K562 (cell line): ENCODE data around the gene GOLGA6L9. TPM values are rescaled to one million over a fixed set of nuclear protein-coding genes. Genes with fewer than 3 reads are reported as not detected.
"Not testable (repeated sequence)": the region's sequence is repeated elsewhere in the genome, so short reads cannot be mapped to it uniquely, and the experiment has no call there.

ENCODE experiments used
- ATAC-seq: fragments of 200-7000 bp; cut with Tn5 transposase; 3 replicates; pipeline ENCODE4 v1.9.1; 2020; ENCODE audit warnings: moderate library complexity
- BruUV-seq: library from RNA; stranded (reverse); fragments of 400-500 nt; replicated peaks from 2 replicates; lab custom pipeline; 2021; lab: Mats Ljungman, UMichigan
- CTCF ChIA-PET: fragments of 300-600 bp; formaldehyde crosslinking; extraction: SDS; loops from one replicate; lab custom pipeline; 2021; ENCODE audit warnings: low intra/inter-chr PET ratio; lab: Yijun Ruan, JAX
- POLR2A ChIA-PET: fragments of 300-600, 350-650 bp; sonication (Branson Sonifier 250); formaldehyde crosslinking; extraction: SDS; loops from one replicate; lab custom pipeline; 2021; ENCODE audit warnings: antibody characterized with exemption, inconsistent platforms; lab: Yijun Ruan, JAX
- DNase-seq, 4 experiments: peaks; one replicate each; pipeline versions ENCODE4 v3.0.0 to v3.0.0-alpha.2; 2011 to 2018; ENCODE audit warnings: low spot score in 3 of 4, mixed read lengths in 3 of 4; ENCODE audit errors: extremely low read depth in 1 of 4
- FAIRE-seq: peaks from 2 replicates; lab custom pipeline; 2011; peaks lifted over from hg19 to GRCh38; lab: Jason Lieb, UNC
- H2AFZ ChIP-seq: 2 replicates; pipeline ENCODE4 v1.6.0; 2011; ENCODE audit warnings: low read depth, low read length, control low read depth, inconsistent platforms
- H3K27ac ChIP-seq: fragments of 200-600 bp; 3 replicates; pipeline ENCODE4 v1.8.0; 2011; ENCODE audit warnings: low read depth, mild to moderate bottlenecking, control low read depth, inconsistent platforms, low read length, moderate library complexity, mixed read lengths; ENCODE audit errors: extremely low read depth
- H3K27me3 ChIP-seq, 2 experiments: fragments of 300-600 bp in 1 of 2; 2 replicates in 1 of 2; 3 replicates in 1 of 2; pipeline versions ENCODE4 v1.6.0 to v1.8.0; 2011; ENCODE audit warnings: inconsistent platforms in 2 of 2, low read length in 2 of 2, mild to moderate bottlenecking in 1 of 2, mixed read lengths in 1 of 2, moderate library complexity in 1 of 2; ENCODE audit not compliant: control insufficient read depth in 2 of 2, insufficient read depth in 2 of 2
- H3K36me3 ChIP-seq: fragments of 300-600 bp; 3 replicates; pipeline ENCODE4 v1.8.0; 2011; ENCODE audit warnings: mild to moderate bottlenecking, low read length, inconsistent platforms; ENCODE audit not compliant: control insufficient read depth, insufficient read depth
- H3K4me1 ChIP-seq, 2 experiments: fragments of 200-600 bp in 1 of 2; replicated peaks in 1 of 2; 2 replicates in 1 of 2; 3 replicates in 1 of 2; pipeline versions ENCODE4 v1.5.1 to v1.8.0; 2011; ENCODE audit warnings: inconsistent platforms in 2 of 2, low read length in 2 of 2, mild to moderate bottlenecking in 1 of 2, mixed read lengths in 1 of 2, moderate library complexity in 1 of 2; ENCODE audit not compliant: control insufficient read depth in 2 of 2, insufficient read depth in 2 of 2
- H3K4me2 ChIP-seq: 2 replicates; pipeline ENCODE4 v1.6.1; 2011; ENCODE audit warnings: low read length, control low read depth, inconsistent platforms, mixed read lengths; ENCODE audit not compliant: insufficient read depth
- H3K4me3 ChIP-seq: fragments of 200-600 bp; sonication (generic), shearing (Covaris generic); 2 replicates; pipeline ENCODE4 v1.5.1; 2016; ENCODE audit warnings: control low read depth, inconsistent platforms
- H3K79me2 ChIP-seq: fragments of 200-600 bp; 3 replicates; pipeline ENCODE4 v1.8.0; 2011; ENCODE audit warnings: low read length, inconsistent platforms; ENCODE audit not compliant: control insufficient read depth, insufficient read depth
- H3K9ac ChIP-seq, 2 experiments: 2 replicates each; pipeline versions ENCODE4 v1.6.0 to v1.6.1; 2011; ENCODE audit warnings: low read depth in 2 of 2, low read length in 2 of 2, control low read depth in 1 of 2, inconsistent platforms in 1 of 2, mild to moderate bottlenecking in 1 of 2, mixed read lengths in 1 of 2; ENCODE audit not compliant: insufficient read depth in 1 of 2
- H3K9me1 ChIP-seq: one replicate; pipeline ENCODE4 v1.6.0; 2011; ENCODE audit warnings: inconsistent platforms, mild to moderate bottlenecking, low read length, moderate library complexity; ENCODE audit not compliant: control insufficient read depth, insufficient read depth
- H3K9me3 ChIP-seq: replicated peaks from 2 replicates; pipeline ENCODE4 v1.5.1; 2011; ENCODE audit warnings: low read depth, low read length, inconsistent platforms; ENCODE audit not compliant: control insufficient read depth, insufficient read depth
- H4K20me1 ChIP-seq: replicated peaks from 2 replicates; pipeline ENCODE4 v1.6.1; 2011; ENCODE audit warnings: low read length, inconsistent platforms, mixed read lengths; ENCODE audit not compliant: control insufficient read depth, insufficient read depth
- CEBPG ChIP-seq, 3 experiments: fragments of 200-800 bp in 1 of 3; sonication (Bioruptor generic) in 1 of 3; sonication (generic) in 1 of 3; formaldehyde crosslinking in 1 of 3; IDR thresholded peaks in 2 of 3; conservative IDR thresholded peaks in 1 of 3; 2 replicates each; pipeline versions ENCODE4 v1.6.1 to v1.8.0; 2016 to 2022; ENCODE audit warnings: missing compliant biosample characterization in 2 of 3, missing genetic modification characterization in 2 of 3, mild to moderate bottlenecking in 1 of 3, missing genetic modification reagents in 1 of 3
- FOXK2 ChIP-seq, 2 experiments: fragments of 450-650 bp; IDR thresholded peaks in 1 of 2; conservative IDR thresholded peaks in 1 of 2; 2 replicates each; pipeline ENCODE4 v1.6.1; 2016; ENCODE audit warnings: low read depth in 2 of 2, mild to moderate bottlenecking in 1 of 2
- NR2C2 ChIP-seq, 2 experiments: fragments of 200-800 bp in 1 of 2; sonication (Bioruptor generic) in 1 of 2; sonication (generic) in 1 of 2; formaldehyde crosslinking in 1 of 2; IDR thresholded peaks; 2 replicates each; pipeline versions ENCODE4 v1.6.1 to v1.8.0; 2016 to 2022; ENCODE audit warnings: mild to moderate bottlenecking in 1 of 2, missing compliant biosample characterization in 1 of 2, missing genetic modification characterization in 1 of 2, missing genetic modification reagents in 1 of 2
- RBM39 ChIP-seq: fragments of 200-400 bp; formaldehyde crosslinking; optimal IDR thresholded peaks from 2 replicates; pipeline ENCODE3; 2018; ENCODE audit warnings: low read depth, low read length
- ZBTB1 ChIP-seq: sonication (generic); formaldehyde crosslinking; IDR thresholded peaks from 2 replicates; pipeline ENCODE4 v1.8.1; 2023; ENCODE audit warnings: missing genetic modification reagents, low read depth, mild to moderate bottlenecking, borderline replicate concordance
- WGBS: fragments of 100-300 bp; shearing (Covaris generic); methylation state at CpG from one replicate; pipeline ENCODE4 v1.1.6; 2016; ENCODE audit warnings: low coverage, mixed read lengths; ENCODE audit not compliant: insufficient coverage; ENCODE audit errors: missing lambda C conversion rate; 5-methylcytosine and 5-hydroxymethylcytosine counted together
- in situ Hi-C: fragments of 300-500 bp; cut with MboI; formaldehyde crosslinking; loops from 4 replicates; pipeline ENCODE4 v1.15.0; 2018; ENCODE audit warnings: inconsistent platforms, mixed read lengths
- intact Hi-C: fragments of 100-400 bp; cut with micrococcal nuclease; formaldehyde crosslinking; loops from 2 replicates; pipeline ENCODE4 v1.14.2; 2022
- polyA plus RNA-seq, 8 experiments: library from polyadenylated mRNA; depleted of rRNA in 4 of 8; stranded (reverse) in 5 of 8; unstranded in 3 of 8; fragments of >200 nt; fragmentation: Nextera tagmentation in 2 of 8; fragmentation: Illumina TruSeq in 1 of 8; extraction: Ambion mirVana in 2 of 8; extraction: Trizol in 1 of 8; gene quantifications; 2 replicates each; pipeline versions ENCODE4 v1.2.1 to v1.2.3, GENCODE V29; 2011 to 2014; ENCODE audit warnings: inconsistent platforms in 1 of 8, missing spikeins in 1 of 8
- total RNA-seq, 7 experiments: library from RNA; depleted of rRNA in 6 of 7; stranded (reverse); fragments of >200 nt in 6 of 7; fragmentation: Illumina TruSeq in 2 of 7; extraction: Trizol in 2 of 7; gene quantifications; 2 replicates each; pipeline versions ENCODE4 v1.2.1 to v1.2.3, GENCODE V29; 2011 to 2021; ENCODE audit warnings: low replicate concordance in 1 of 7
- TF ChIP-seq, protein P1 (sequence below): fragments of 250-450 bp; sonication (Bioruptor Pico); IDR thresholded peaks from 2 replicates; pipeline ENCODE4 v1.8.0; 2022; ENCODE audit warnings: moderate library complexity, mild to moderate bottlenecking, inconsistent platforms
- TF ChIP-seq, protein P2 (sequence below): fragments of 250-450 bp; sonication (Bioruptor Pico); IDR thresholded peaks from 2 replicates; pipeline ENCODE4 v1.8.0; 2021; ENCODE audit warnings: borderline replicate concordance, mild to moderate bottlenecking, moderate library complexity; ENCODE audit not compliant: poor library complexity, severe bottlenecking

The GOLGA6L9 gene
- total and polyA plus RNA-seq, 9 of the 15 experiments (the other 6 are each of a cell fraction or from before 2014, with no cell fraction given), result 1.1 to 11.4 (median 5.8) TPM

DNA sequence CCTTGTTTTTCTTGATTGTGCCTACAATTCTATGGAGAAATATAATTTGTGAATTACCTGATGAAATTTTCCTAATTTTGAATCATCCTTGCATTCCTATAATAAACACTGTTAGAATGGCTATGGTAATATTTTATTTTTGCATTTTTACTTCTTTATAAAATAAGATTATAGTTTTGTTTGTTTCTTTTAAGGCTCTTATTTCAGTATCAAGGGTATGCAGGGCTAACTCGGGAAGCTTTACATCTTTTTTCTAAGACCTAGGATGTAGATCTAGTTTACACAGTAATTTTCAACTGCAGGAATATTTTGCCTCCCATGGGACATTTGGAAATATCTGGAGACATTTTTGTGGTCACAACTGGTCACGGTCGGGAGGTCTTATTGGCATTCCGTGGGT lies 33.8 kb upstream of the GOLGA6L9 start:
- intact Hi-C loops, BruUV-seq, H3K36me3 ChIP-seq: not testable (repeated sequence)

DNA sequence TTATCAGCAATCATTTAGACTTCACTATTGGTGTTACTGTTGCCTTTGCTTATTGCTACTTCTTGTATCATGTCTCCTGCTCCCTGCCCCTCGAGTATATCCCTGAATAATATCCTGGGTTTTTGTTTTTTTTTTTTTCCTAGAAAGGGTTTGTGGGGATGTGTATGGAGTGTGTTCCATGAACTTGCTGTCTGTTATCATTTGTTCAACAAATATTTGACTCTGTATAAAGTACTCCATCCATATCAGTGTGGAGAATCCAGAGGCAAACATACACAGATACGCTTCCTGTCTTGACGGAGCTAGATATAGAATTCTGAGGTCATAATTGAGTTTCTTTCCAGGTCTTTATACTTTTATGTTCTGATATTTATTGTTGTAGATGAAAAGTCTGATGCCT lies 31.8 kb upstream of the GOLGA6L9 start:
- Histone ChIP-seq H3K4me3 (no peak overlapping the region), H3K4me1 (peaks cover 0 to 5% of the 10 kb centered on the region in 2 experiments), H2AFZ (no peak overlapping the region), H3K4me2 (no peak overlapping the region), H3K9ac (no peak overlapping the region), H3K9me3 (no peaks in the 10 kb centered on the region), H3K9me1 (no peaks in the 10 kb centered on the region), H3K79me2 (peaks cover 47% of the 10 kb centered on the region), H4K20me1 (no peaks in the 10 kb centered on the region), H3K36me3 (no peaks in the 10 kb centered on the region), H3K27me3 (no peaks in the 10 kb centered on the region), H3K27ac (no peak overlapping the region)
- intact Hi-C loops (no loop called here), in situ Hi-C loops (loop anchor here (25.0 kb wide), 1 partner anchor 1939 kb away; no protein-coding TSS in a partner anchor)
- DNase-seq (no peak), ATAC-seq (peak; percentile 25), FAIRE-seq (no peak)
- TF ChIP-seq FOXK2 (conservative IDR thresholded peaks at IDR 0.05 in 1 of 2, IDR thresholded peaks at IDR 0.05 in 1 of 2; ENCODE audit: low read depth in 2 of 2), result no peak
- TF ChIP-seq RBM39, result no peak
- no peak for TF ChIP-seq NR2C2 (CRISPR knock-in tag; IDR thresholded peaks at IDR 0.05)
- peak; percentile 16; the same call in 1 of the 2 replicates for TF ChIP-seq NR2C2 (tag; IDR thresholded peaks at IDR 0.05)
- TF ChIP-seq, protein P1, sequence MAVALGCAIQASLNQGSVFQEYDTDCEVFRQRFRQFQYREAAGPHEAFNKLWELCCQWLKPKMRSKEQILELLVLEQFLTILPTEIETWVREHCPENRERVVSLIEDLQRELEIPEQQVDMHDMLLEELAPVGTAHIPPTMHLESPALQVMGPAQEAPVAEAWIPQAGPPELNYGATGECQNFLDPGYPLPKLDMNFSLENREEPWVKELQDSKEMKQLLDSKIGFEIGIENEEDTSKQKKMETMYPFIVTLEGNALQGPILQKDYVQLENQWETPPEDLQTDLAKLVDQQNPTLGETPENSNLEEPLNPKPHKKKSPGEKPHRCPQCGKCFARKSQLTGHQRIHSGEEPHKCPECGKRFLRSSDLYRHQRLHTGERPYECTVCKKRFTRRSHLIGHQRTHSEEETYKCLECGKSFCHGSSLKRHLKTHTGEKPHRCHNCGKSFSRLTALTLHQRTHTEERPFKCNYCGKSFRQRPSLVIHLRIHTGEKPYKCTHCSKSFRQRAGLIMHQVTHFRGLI (CRISPR knock-in tag), result no peak
- TF ChIP-seq ZBTB1, result no peak
- no peak for TF ChIP-seq CEBPG (CRISPR knock-in tag; IDR thresholded peaks at IDR 0.05)
- TF ChIP-seq CEBPG (tag; conservative IDR thresholded peaks at IDR 0.05 in 1 of 2, IDR thresholded peaks at IDR 0.05 in 1 of 2), result no peak
- TF ChIP-seq, protein P2, sequence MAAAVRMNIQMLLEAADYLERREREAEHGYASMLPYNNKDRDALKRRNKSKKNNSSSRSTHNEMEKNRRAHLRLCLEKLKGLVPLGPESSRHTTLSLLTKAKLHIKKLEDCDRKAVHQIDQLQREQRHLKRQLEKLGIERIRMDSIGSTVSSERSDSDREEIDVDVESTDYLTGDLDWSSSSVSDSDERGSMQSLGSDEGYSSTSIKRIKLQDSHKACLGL (CRISPR knock-in tag), result no peak
- 19% methylated on average over 3 of the region's 3 CpGs for WGBS
- CTCF ChIA-PET, result no interaction called here
- BruUV-seq, result no TSS peak
- POLR2A ChIA-PET, result no interaction called here

More for the DNA sequence above, 33.8 kb upstream of the GOLGA6L9 start:
- DNase-seq, ATAC-seq, H4K20me1 ChIP-seq, H3K9ac ChIP-seq, CTCF ChIA-PET, H2AFZ ChIP-seq, FAIRE-seq, H3K27me3 ChIP-seq, H3K4me3 ChIP-seq, H3K9me3 ChIP-seq, H3K4me1 ChIP-seq, H3K9me1 ChIP-seq, H3K27ac ChIP-seq, H3K4me2 ChIP-seq, POLR2A ChIA-PET: not testable (repeated sequence)
- in situ Hi-C loops, result loop anchor here (25.0 kb wide), 1 partner anchor 1942 kb away; no protein-coding TSS in a partner anchor
- 45% methylated on average over 1 of the region's 4 CpGs for WGBS
- peaks cover 57% of the 10 kb centered on the region for H3K79me2 ChIP-seq
